MCF 10A (cell line): ENCODE data around the gene TRIM65. TPM values are rescaled to one million over a fixed set of nuclear protein-coding genes. Genes with fewer than 3 reads are reported as not detected.
"Not testable (repeated sequence)": the region's sequence is repeated elsewhere in the genome, so short reads cannot be mapped to it uniquely, and the experiment has no call there.

Experiments
- BruUV-seq: library from RNA; stranded (reverse); fragments of 400-500 nt; replicated peaks from 2 replicates; lab custom pipeline; 2021; lab: Mats Ljungman, UMichigan
- CTCF ChIA-PET: fragments of 300-600 bp; sonication (Branson Sonifier 250); formaldehyde crosslinking; extraction: SDS; loops from one replicate; lab custom pipeline; 2021; ENCODE audit warnings: antibody characterized with exemption, inconsistent platforms; lab: Yijun Ruan, JAX
- POLR2A ChIA-PET: fragments of 300-600, 350-650 bp; sonication (Branson Sonifier 250); formaldehyde crosslinking; extraction: SDS; loops from one replicate; lab custom pipeline; 2020; ENCODE audit warnings: antibody characterized with exemption, inconsistent platforms; lab: Yijun Ruan, JAX
- DNase-seq: peaks from one replicate; pipeline ENCODE4 v3.0.0-alpha.2; 2018; ENCODE audit not compliant: unreplicated experiment
- H3K27ac Mint-ChIP-seq: one replicate; pipeline ENCODE4 v1.8.0; 2022; ENCODE audit warnings: mild to moderate bottlenecking, low read depth, mixed read lengths; ENCODE audit not compliant: unreplicated experiment
- H3K27me3 Mint-ChIP-seq: one replicate; pipeline ENCODE4 v1.8.0; 2022; ENCODE audit warnings: mixed read lengths; ENCODE audit not compliant: insufficient read depth, unreplicated experiment
- H3K36me3 Mint-ChIP-seq: one replicate; pipeline ENCODE4 v1.8.0; 2022; ENCODE audit warnings: mild to moderate bottlenecking, moderate library complexity, mixed read lengths; ENCODE audit not compliant: insufficient read depth, unreplicated experiment
- H3K4me1 Mint-ChIP-seq: one replicate; pipeline ENCODE4 v1.8.0; 2022; ENCODE audit warnings: mixed read lengths; ENCODE audit not compliant: insufficient read depth, unreplicated experiment
- H3K4me3 Mint-ChIP-seq: one replicate; pipeline ENCODE4 v1.8.0; 2022; ENCODE audit warnings: mild to moderate bottlenecking, moderate library complexity, mixed read lengths; ENCODE audit not compliant: unreplicated experiment
- H3K9me3 Mint-ChIP-seq: one replicate; pipeline ENCODE4 v1.8.0; 2022; ENCODE audit warnings: mixed read lengths; ENCODE audit not compliant: unreplicated experiment
- CTCF ChIP-seq: fragments of 200-600 bp; IDR thresholded peaks from one replicate; pipeline ENCODE4 v1.8.0; 2022; ENCODE audit warnings: antibody characterized with exemption, mild to moderate bottlenecking; ENCODE audit not compliant: unreplicated experiment
- intact Hi-C: fragments of 100-400 bp; cut with micrococcal nuclease; formaldehyde crosslinking; loops from 2 replicates; pipeline ENCODE4 v1.14.1; 2022
- total RNA-seq: library from RNA; stranded (reverse); gene quantifications from 2 replicates; pipeline ENCODE4 v1.2.3, GENCODE V29; 2022

Gene TRIM65
- total RNA-seq, 1 experiment from 2014 or later = 15.9 TPM

GRCh38 chr17:75891605-75892555, 4.9 kb downstream of the TRIM65 start:
- peaks cover 21% of the 10 kb centered on the region for H3K36me3 Mint-ChIP-seq
- H3K27ac Mint-ChIP-seq = no peak overlapping the region
- no peak for DNase-seq
- TF ChIP-seq CTCF = no peak
- ChIA-PET POLR2A (interaction anchor here (0.9 to 3.8 kb wide), 3 partner anchors 13 to 37 kb away, joined by 4 to 18 read pairs (median 5); partner anchors contain the start of gene TRIM47), CTCF (interaction anchor here (0.5 kb wide), 1 partner anchor 96 kb away, joined by 3 read pairs; no protein-coding TSS in a partner anchor)
- H3K27me3 Mint-ChIP-seq = no peaks in the 10 kb centered on the region
- H3K4me3 Mint-ChIP-seq = no peak overlapping the region
- intact Hi-C loops = no loop called here
- no TSS peak for BruUV-seq
- peaks cover 19% of the 10 kb centered on the region for H3K4me1 Mint-ChIP-seq
- no peaks in the 10 kb centered on the region for H3K9me3 Mint-ChIP-seq

DNA sequence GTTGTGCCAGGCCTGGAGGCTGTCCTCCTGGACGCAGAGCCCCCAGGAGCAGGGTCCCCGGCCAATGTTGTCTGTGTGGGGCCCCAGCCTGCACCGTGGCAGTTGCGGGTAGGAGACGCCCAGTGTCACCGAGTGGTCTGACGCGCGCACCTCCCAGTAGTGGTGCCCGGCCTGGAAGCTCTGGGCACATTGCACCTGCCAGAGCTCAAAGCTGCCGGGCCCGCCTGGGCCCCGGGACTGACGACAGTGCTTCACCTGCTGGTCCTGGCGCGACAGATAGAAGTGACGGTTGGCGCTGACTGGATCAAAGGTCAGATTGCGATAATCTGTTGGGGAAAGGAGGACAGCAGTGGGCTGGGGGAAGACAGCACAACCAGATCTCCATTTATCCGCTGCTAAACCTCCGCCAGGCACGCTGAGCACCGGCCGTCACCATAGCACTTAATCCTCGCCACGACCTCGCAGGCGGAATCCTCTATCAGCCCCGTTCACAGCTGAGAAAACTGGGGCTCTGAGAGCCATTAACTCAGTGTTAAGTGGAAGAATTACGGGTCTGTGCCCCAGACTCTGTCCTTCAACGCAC, 5.6 kb downstream of the TRIM65 start:
- Mint-ChIP-seq H3K27me3 (no peaks in the 10 kb centered on the region), H3K36me3 (peaks cover 21% of the 10 kb centered on the region), H3K4me1 (peaks cover 19% of the 10 kb centered on the region), H3K4me3 (no peak overlapping the region), H3K27ac (no peak overlapping the region), H3K9me3 (no peaks in the 10 kb centered on the region)
- intact Hi-C loops = no loop called here
- TF ChIP-seq CTCF = no peak
- no TSS peak for BruUV-seq
- no peak for DNase-seq
- POLR2A ChIA-PET = interaction anchor here (0.9 to 3.8 kb wide), 2 partner anchors 13 to 37 kb away, joined by 3 to 18 read pairs; partner anchors contain the start of gene TRIM47
- CTCF ChIA-PET = interaction anchor here (0.7 to 3.4 kb wide), 2 partner anchors 12 to 125 kb away, joined by 4 to 13 read pairs; partner anchors contain the start of gene TRIM47

GRCh38 chr17:75889454-75889853, 7.3 kb downstream of the TRIM65 start:
- ChIA-PET CTCF (interaction anchor here (0.7 to 3.4 kb wide), 3 partner anchors 10 to 521 kb away, joined by 3 to 13 read pairs (median 3); partner anchors contain the start of gene TRIM47), POLR2A (interaction anchor here (1.4 to 3.8 kb wide), 2 partner anchors 11 to 222 kb away, joined by 3 to 18 read pairs; partner anchors contain the start of genes RECQL5, SAP30BP and TRIM47)
- Mint-ChIP-seq H3K9me3 (no peaks in the 10 kb centered on the region), H3K4me3 (no peak overlapping the region), H3K27ac (no peak overlapping the region), H3K36me3 (peaks cover 21% of the 10 kb centered on the region), H3K27me3 (no peaks in the 10 kb centered on the region), H3K4me1 (peaks cover 8% of the 10 kb centered on the region)
- intact Hi-C loops = no loop called here
- TF ChIP-seq CTCF = no peak
- no TSS peak for BruUV-seq
- DNase-seq = no peak

- no peaks in the 10 kb centered on the region for H3K4me1 Mint-ChIP-seq
- POLR2A ChIA-PET = interaction anchor here (0.6 to 3.8 kb wide), 3 partner anchors 10 to 109 kb away, joined by 3 to 18 read pairs (median 3); partner anchors contain the start of genes TRIM47 and WBP2
- DNase-seq = no peak
- no peak overlapping the region for H3K27ac Mint-ChIP-seq
- H3K4me3 Mint-ChIP-seq = no peak overlapping the region
- intact Hi-C loops = no loop called here
- no peaks in the 10 kb centered on the region for H3K9me3 Mint-ChIP-seq
- BruUV-seq = no TSS peak
- CTCF ChIA-PET = interaction anchor here (0.6 to 3.4 kb wide), 2 partner anchors 9 to 28 kb away, joined by 3 to 13 read pairs; partner anchors contain the start of gene TRIM47
- H3K27me3 Mint-ChIP-seq = no peaks in the 10 kb centered on the region
- peaks cover 12% of the 10 kb centered on the region for H3K36me3 Mint-ChIP-seq
- TF ChIP-seq CTCF = no peak
Observed at GRCh38 chr17:75888484-75888883, 8.3 kb downstream of the TRIM65 start.

DNA sequence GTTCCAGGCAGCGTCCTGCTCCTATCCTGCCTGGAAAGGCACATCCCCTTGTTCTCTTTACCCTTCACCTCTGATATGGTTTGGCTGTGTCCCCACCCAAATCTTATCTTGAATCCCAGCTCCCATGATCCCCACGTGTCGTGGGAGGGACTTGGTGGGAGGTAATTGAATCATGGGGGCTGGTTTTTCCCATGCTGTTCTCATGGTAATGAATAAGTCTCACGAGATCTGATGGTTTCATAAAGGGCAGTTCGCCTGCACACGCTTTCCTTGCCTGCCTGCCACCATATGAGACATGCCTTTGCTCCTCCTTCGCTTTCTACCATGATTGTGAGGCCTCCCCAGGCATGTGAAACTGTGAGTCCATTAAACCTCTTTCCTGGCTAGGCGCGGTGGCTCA, 10.9 kb downstream of the TRIM65 start:
- H3K36me3 Mint-ChIP-seq, H3K4me3 Mint-ChIP-seq, H3K4me1 Mint-ChIP-seq, H3K27me3 Mint-ChIP-seq, intact Hi-C loops, DNase-seq, BruUV-seq, H3K9me3 Mint-ChIP-seq, H3K27ac Mint-ChIP-seq: not testable (repeated sequence)
- CTCF ChIA-PET = interaction anchor here (0.7 to 2.2 kb wide), 3 partner anchors 10 to 523 kb away, joined by 3 to 7 read pairs (median 4); partner anchors contain the start of gene TRIM65
- POLR2A ChIA-PET = interaction anchor here (2.1 kb wide), 1 partner anchor 11 kb away, joined by 8 read pairs; the partner anchor contains the start of gene TRIM65
